ENCODE measurements around the gene ACTN3.
"Not testable (repeated sequence)": the region's sequence is repeated elsewhere in the genome, so short reads cannot be mapped to it uniquely, and the experiment has no call there.

The ACTN3 gene

DNA sequence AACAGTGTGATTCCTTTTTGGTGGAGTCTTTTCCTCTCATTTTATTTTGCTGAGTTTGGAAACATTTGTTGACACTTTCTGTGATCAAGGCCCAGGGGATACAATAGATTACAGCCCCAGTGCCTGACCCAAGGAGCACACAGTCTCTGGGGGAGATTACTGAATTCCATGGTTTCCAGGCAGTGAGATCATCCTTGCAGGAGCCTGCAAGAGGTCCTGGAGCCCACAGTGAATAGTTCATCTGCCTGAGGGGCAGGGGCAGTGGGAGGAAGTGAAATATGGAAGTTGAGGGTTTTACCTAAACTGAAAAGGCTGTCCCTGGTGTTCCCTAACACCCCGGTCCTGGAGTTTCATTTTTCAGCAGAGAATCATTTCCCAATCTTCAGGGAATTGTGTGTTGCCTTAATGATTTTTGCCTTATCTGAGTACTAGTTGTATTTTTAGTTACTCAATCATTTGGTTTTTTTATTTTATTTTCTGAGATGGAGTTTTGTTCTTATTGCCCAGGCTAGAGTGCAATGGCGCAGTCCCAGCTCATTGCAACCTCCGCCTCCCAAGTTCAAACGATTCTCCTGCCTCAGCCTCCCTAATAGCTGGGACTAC lies 54.0 kb downstream of the ACTN3 start:
- DNase-seq = no peak

DNA sequence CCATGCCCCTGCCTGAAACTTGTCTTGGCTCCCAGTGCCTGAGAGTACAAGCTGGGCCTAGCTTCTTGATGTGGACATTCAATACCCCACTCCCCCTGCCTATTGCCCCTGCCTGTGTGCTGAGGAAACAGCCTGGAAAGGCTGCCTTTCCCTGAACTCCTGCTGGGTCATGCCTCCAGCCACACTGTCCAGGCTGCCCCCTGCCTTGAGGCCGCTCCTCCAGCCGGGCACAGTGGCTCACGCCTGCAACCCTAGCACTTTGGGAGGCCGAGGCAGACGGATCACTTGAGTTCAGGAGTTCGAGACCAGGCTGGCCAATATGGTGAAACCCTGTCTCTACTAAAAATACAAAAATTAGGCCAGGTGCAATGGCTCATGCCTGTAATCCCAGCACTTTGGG lies 56.4 kb downstream of the ACTN3 start:
- DNase-seq = no peak

GRCh38 chr11:66604155-66604554 lies 57.5 kb downstream of the ACTN3 start:
- no peak for DNase-seq

GRCh38 chr11:66606608-66607007 lies 59.9 kb downstream of the ACTN3 start:
- DNase-seq = not testable (repeated sequence)

DNA sequence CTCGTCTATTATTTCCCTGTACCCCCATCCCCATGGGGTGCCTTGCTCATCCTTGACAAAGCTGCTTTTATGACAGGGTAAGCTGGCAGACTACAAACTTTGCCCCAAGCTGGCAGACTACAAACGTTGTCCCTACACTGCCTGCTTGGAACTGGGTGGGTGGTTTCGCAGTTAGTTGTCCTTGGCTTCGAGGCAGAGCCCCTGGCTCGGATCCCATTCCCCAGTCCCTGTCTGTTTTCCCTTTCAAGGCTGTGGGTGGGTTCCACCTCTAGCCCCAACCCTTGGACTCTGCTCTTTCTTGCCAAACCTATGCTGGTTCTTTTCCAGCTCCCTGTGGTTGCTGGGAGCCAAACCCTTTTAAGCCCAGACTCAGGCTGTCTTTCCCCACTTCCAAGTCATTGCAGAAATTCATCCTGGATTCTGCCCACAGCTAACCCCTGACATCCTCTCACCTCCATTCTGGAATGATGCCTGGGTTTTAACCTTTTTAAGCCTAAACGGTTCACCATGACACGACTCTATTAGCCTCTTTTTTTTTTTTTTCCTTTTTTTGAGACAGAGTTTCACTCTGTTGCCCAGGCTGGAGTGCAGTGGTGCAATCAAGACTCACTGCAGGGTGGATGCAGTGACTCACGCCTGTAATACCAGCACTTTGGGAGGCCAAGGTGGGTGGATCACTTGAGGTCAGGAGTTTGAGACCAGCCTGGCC lies 60.6 kb downstream of the ACTN3 start:
- DNase-seq = no peak

DNA sequence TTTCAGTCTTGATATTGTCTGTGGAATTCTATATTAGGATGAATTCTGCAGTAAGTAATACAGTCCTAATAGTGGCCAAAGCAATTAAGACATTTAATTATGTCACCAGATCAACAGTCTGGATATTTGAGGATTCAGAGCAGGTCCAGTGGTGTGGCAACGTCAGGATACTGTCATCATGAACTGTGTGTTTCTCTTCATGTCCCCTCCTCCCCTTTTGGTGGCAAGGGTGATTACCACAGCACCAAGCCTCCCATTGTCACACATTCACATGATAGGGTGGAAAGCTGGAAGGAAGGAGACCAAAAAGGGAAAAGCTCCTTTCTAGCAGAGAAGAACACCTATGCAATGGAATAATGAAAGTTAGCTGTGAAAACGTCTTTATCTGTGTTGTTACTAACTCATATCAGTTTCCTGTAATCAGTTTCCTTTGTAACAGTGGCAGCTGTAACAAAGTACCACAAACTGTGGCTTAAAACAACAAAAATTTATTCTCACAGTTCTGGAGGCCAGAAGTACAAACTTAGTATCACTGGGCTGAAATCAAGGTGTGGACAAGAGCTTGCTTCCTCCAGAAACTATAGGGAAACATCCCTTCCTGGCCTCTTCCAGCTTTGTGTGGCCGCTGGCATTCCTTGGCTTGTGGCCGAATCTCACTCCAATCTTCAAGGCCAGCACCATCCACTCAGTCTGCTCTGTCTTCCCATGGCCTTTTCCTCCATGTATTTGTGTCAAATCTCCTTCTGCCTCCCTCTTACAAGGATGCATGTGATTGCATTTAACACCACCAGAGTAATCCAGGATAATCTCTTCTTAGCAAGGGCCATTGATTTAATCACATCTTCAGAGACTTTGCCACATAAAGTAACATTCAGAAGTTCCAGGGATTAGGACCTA lies 63.3 kb downstream of the ACTN3 start:
- DNase-seq = no peak

DNA sequence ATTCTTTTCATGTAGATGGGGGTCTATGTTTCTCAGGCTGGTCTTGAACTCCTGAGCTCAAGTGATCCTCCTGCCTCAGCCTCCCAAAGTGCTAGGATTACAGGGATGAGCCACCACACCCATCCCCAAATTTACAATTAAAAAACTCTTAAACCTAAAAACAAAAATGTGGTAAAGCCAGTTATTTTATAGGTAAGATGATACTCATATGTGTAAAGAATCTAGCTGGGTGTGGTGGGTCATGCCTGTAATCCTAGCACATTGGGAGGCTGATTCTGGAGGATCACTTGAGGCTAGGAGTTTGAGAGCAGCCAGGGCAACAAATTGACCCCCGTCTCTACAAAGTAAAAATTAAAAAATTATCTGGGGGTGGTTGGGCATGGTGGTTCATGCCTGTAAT lies 65.8 kb downstream of the ACTN3 start:
- no peak for DNase-seq
